HCT116 (cell line): ENCODE results near the gene TCERG1L.

Experiments
- CEBPB ChIP-seq: IDR thresholded peaks from 2 replicates; pipeline ENCODE4 v1.6.1; 2012; ENCODE audit warnings: low read depth
- CTCF ChIP-seq, 3 experiments: fragments of 200-600 bp in 1 of 3; sonication (generic) in 1 of 3; IDR thresholded peaks in 2 of 3; conservative IDR thresholded peaks in 1 of 3; 2 replicates each; pipeline ENCODE4 v1.5.1; 2012 to 2017; ENCODE audit warnings: low read depth in 2 of 3, low read length in 2 of 3, antibody characterized with exemption in 1 of 3, borderline replicate concordance in 1 of 3, control low read depth in 1 of 3, mild to moderate bottlenecking in 1 of 3, mixed read lengths in 1 of 3, mixed run types in 1 of 3, moderate library complexity in 1 of 3; ENCODE audit not compliant: insufficient read depth in 1 of 3
- ELF1 ChIP-seq: IDR thresholded peaks from 2 replicates; pipeline ENCODE4 v1.6.1; 2012; ENCODE audit warnings: low read depth, borderline replicate concordance
- EZH2 ChIP-seq: fragments of 200-600 bp; sonication (generic); IDR thresholded peaks from 2 replicates; pipeline ENCODE4 v1.6.1; 2017; ENCODE audit warnings: antibody characterized with exemption, mixed run types
- EZH2phosphoT487 ChIP-seq: fragments of 200-600 bp; IDR thresholded peaks from 2 replicates; pipeline ENCODE4 v1.6.1; 2018; ENCODE audit warnings: antibody characterized with exemption, borderline replicate concordance
- MAX ChIP-seq: IDR thresholded peaks from 2 replicates; pipeline ENCODE4 v1.6.1; 2012
- POLR2A ChIP-seq: IDR thresholded peaks from 2 replicates; pipeline ENCODE4 v1.7.0; 2011; ENCODE audit warnings: borderline replicate concordance; ENCODE audit not compliant: insufficient read depth, insufficient read length; ENCODE audit errors: extremely low read depth
- POLR2AphosphoS5 ChIP-seq: IDR thresholded peaks from 2 replicates; pipeline ENCODE4 v1.6.1; 2011; ENCODE audit warnings: mild to moderate bottlenecking, low read depth, low read length, moderate library complexity
- RAD21 ChIP-seq: IDR thresholded peaks from 2 replicates; pipeline ENCODE4 v1.6.1; 2012; ENCODE audit warnings: low read depth, mild to moderate bottlenecking
- REST ChIP-seq: IDR thresholded peaks from 2 replicates; pipeline ENCODE4 v1.6.1; 2012; ENCODE audit warnings: low read depth
- SP1 ChIP-seq: IDR thresholded peaks from 2 replicates; pipeline ENCODE4 v1.6.1; 2012; ENCODE audit warnings: low read depth
- YY1 ChIP-seq: IDR thresholded peaks from 2 replicates; pipeline ENCODE4 v1.6.1; 2011; ENCODE audit warnings: low read length, low read depth, moderate library complexity, mild to moderate bottlenecking; ENCODE audit not compliant: insufficient replicate concordance; ENCODE audit errors: extremely low read depth
- ZFX ChIP-seq: fragments of 450-650 bp; IDR thresholded peaks from 2 replicates; pipeline ENCODE4 v1.6.1; 2017
- ZNF274 ChIP-seq: fragments of 200-500 bp; sonication (Bioruptor generic); IDR thresholded peaks from 2 replicates; pipeline ENCODE4 v1.6.1; 2014; ENCODE audit warnings: mild to moderate bottlenecking, low read depth, low read length, inconsistent platforms

- TF ChIP-seq YY1 (no peak), CEBPB (no peak), EZH2phosphoT487 (no peak), CTCF (IDR thresholded peaks at IDR 0.05 in 2 of 3, conservative IDR thresholded peaks at IDR 0.05 in 1 of 3; ENCODE audit: borderline replicate concordance in 1 of 3, insufficient read depth in 1 of 3, low read depth in 2 of 3, low read length in 2 of 3) (no peak), POLR2A (no peak), POLR2AphosphoS5 (no peak), ZFX (no peak), EZH2 (no peak), REST (no peak), ZNF274 (no peak), SP1 (no peak), RAD21 (no peak), ELF1 (no peak), MAX (no peak)
These were observed 95.7 kb downstream of the TCERG1L start for GRCh38 chr10:131215776-131216175.
